Placental pericyte (primary cell): ENCODE results near the gene TCF23. TPM values are rescaled to one million over a fixed set of nuclear protein-coding genes. Genes with fewer than 3 reads are reported as not detected.

ENCODE experiments used
- total RNA-seq: library from RNA; depleted of rRNA; stranded (reverse); fragments of >200 nt; gene quantifications from 2 replicates; pipeline ENCODE4 v1.2.3, GENCODE V29; 2012

The TCF23 gene
- not detected in 2 replicates for total RNA-seq

DNA sequence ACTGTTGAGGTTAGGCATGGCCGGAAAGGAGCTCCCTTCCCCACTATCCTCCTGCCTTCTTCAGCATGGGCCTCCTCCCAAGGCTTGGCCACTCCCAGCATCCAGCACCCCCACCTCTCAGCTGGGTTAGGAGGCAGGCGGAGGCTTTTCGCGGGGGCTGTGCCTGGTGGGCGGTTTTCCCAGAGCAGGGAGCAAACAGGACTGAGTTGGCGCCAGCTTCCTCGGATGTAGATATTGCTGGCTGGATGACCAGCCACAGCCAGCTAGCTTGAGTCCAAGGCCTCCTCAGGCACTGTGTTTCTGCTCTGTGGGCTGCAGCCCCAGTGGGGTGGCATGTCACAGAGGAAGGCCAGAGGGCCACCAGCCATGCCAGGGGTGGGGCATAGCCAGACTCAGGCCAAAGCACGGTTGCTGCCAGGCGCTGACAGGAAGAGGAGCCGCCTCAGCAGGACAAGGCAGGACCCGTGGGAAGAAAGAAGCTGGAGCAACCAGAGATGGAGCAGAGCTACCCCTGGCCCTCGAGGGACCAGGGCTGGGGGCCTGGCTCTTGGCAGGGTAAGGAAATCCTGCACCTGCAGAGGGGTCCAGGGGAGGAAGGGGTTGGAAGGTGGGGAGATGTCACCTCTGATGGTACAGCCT, at the start of gene TCF23:
TSS of gene TCF23 (plus strand) at position 204 of the 639 bp plus-strand sequence. CDS start at position 334, 130 bp downstream.

GRCh38 chr2:27118525-27119329, 30.1 kb upstream of the TCF23 start, which contains the start of gene CGREF1:
Gene CGREF1, minus strand, starts transcription at chr2:27119128. Its CDS starts 14,762 bp downstream, at chr2:27104366.

GRCh38 chr2:27123302-27124150, 25.3 kb upstream of the TCF23 start, which contains the start of gene ABHD1:
Gene ABHD1, plus strand, starts transcription at chr2:27123815. Its CDS starts 134 bp downstream, at chr2:27123949.

GRCh38 chr2:27133905-27134780, 14.7 kb upstream of the TCF23 start, which contains the start of gene PREB:
Gene PREB, minus strand, starts transcription at chr2:27134636. Its CDS starts 215 bp downstream, at chr2:27134421.

GRCh38 chr2:27139310-27139709, 9.5 kb upstream of the TCF23 start, which contains the start of gene PRR30:
Gene PRR30, minus strand, starts transcription at chr2:27139410. Its CDS starts 1,081 bp downstream, at chr2:27138329.

Other genes with a start within 250 kb of the TCF23 start
- 4.2 and 7.2 TPM in 2 replicates for gene MAPRE3, start 178.4 kb upstream of the TCF23 start, total RNA-seq
- 74.2 and 98.0 TPM in 2 replicates for gene TMEM214, start 116.0 kb upstream of the TCF23 start, total RNA-seq
- 24.9 TPM in 2 replicates for gene AGBL5, start 97.3 kb upstream of the TCF23 start, total RNA-seq
- 124 and 174 TPM in 2 replicates for gene OST4, start 77.3 kb upstream of the TCF23 start, total RNA-seq
- 189 and 203 TPM in 2 replicates for gene EMILIN1, start 70.4 kb upstream of the TCF23 start, total RNA-seq
- 0.22 and 1.3 TPM in 2 replicates for gene KHK, start 62.2 kb upstream of the TCF23 start, total RNA-seq
- 0.88 TPM in 1 of 2 replicates, not detected in the other for gene CGREF1, start 29.9 kb upstream of the TCF23 start, total RNA-seq
- not detected in 2 replicates for gene ABHD1, start 25.2 kb upstream of the TCF23 start, total RNA-seq
- gene PREB, start 14.4 kb upstream of the TCF23 start, total RNA-seq = 76.7 and 108 TPM in 2 replicates
- gene PRR30, start 9.6 kb upstream of the TCF23 start, total RNA-seq = not detected in 2 replicates
- gene ATRAID, start 63.0 kb downstream of the TCF23 start, total RNA-seq = 143 and 170 TPM in 2 replicates
- gene SLC5A6, start 63.3 kb downstream of the TCF23 start, total RNA-seq = 39.6 and 59.4 TPM in 2 replicates
- 34.4 and 72.2 TPM in 2 replicates for gene CAD, start 68.4 kb downstream of the TCF23 start, total RNA-seq
- gene SLC30A3, start 114.0 kb downstream of the TCF23 start, total RNA-seq = 0.14 TPM in 1 of 2 replicates, not detected in the other
- not detected in 2 replicates for gene DNAJC5G, start 126.4 kb downstream of the TCF23 start, total RNA-seq
- gene TRIM54, start 133.4 kb downstream of the TCF23 start, total RNA-seq = not detected in 2 replicates
- gene UCN, start 159.4 kb downstream of the TCF23 start, total RNA-seq = 0.86 and 1.1 TPM in 2 replicates
- 64.8 and 67.7 TPM in 2 replicates for gene MPV17, start 174.1 kb downstream of the TCF23 start, total RNA-seq
- 31.7 and 63.6 TPM in 2 replicates for gene GTF3C2, start 207.8 kb downstream of the TCF23 start, total RNA-seq
- gene EIF2B4, start 221.3 kb downstream of the TCF23 start, total RNA-seq = 29.1 and 37.9 TPM in 2 replicates
- gene SNX17, start 221.6 kb downstream of the TCF23 start, total RNA-seq = 141 and 166 TPM in 2 replicates
- gene ZNF513, start 231.7 kb downstream of the TCF23 start, total RNA-seq = 11.5 and 12.3 TPM in 2 replicates